HepG2 (cell line): Measurements from ENCODE around the gene NBR1. TPM values are rescaled to one million over a fixed set of nuclear protein-coding genes. Genes with fewer than 3 reads are reported as not detected.

ENCODE experiments used
- AFF4 ChIP-seq: sonication (generic); formaldehyde crosslinking; IDR thresholded peaks from 2 replicates; pipeline ENCODE4 v1.4.0; 2020; ENCODE audit warnings: missing genetic modification reagents
- BCL6 ChIP-seq: IDR thresholded peaks from 2 replicates; pipeline ENCODE4 v1.6.1; 2016; ENCODE audit warnings: missing genetic modification reagents, missing compliant biosample characterization
- HDAC6 ChIP-seq: fragments of 200-600 bp; sonication (generic); IDR thresholded peaks from 2 replicates; pipeline ENCODE4 v1.7.0; 2017; ENCODE audit warnings: mild to moderate bottlenecking, antibody characterized with exemption, low read length, low read depth
- NFKBIZ ChIP-seq: IDR thresholded peaks from 2 replicates; pipeline ENCODE4 v1.6.1; 2018; ENCODE audit warnings: missing genetic modification reagents, missing compliant biosample characterization
- PHF8 ChIP-seq: sonication (generic); formaldehyde crosslinking; IDR thresholded peaks from 2 replicates; pipeline ENCODE4 v1.5.0; 2020; ENCODE audit warnings: missing genetic modification reagents
- SMAD3 ChIP-seq: sonication (generic); formaldehyde crosslinking; IDR thresholded peaks from 2 replicates; pipeline ENCODE4 v1.4.0; 2020; ENCODE audit warnings: missing genetic modification reagents
- THAP11 ChIP-seq: IDR thresholded peaks from 2 replicates; pipeline ENCODE4 v1.6.1; 2016; ENCODE audit warnings: missing biosample characterization, missing genetic modification reagents
- THAP7 ChIP-seq: sonication (generic); formaldehyde crosslinking; IDR thresholded peaks from 2 replicates; pipeline ENCODE4 v1.8.1; 2023; ENCODE audit warnings: mild to moderate bottlenecking, missing genetic modification reagents
- ZC3H4 ChIP-seq: sonication (generic); formaldehyde crosslinking; IDR thresholded peaks from 2 replicates; pipeline ENCODE4 v1.4.0; 2020; ENCODE audit warnings: missing genetic modification reagents, borderline replicate concordance
- ZNF18 ChIP-seq: sonication (generic); formaldehyde crosslinking; IDR thresholded peaks from 2 replicates; pipeline ENCODE4 v1.8.0; 2022; ENCODE audit warnings: mild to moderate bottlenecking, missing genetic modification reagents; ENCODE audit not compliant: insufficient replicate concordance
- ZNF232 ChIP-seq: sonication (generic); formaldehyde crosslinking; IDR thresholded peaks from 2 replicates; pipeline ENCODE4 v1.4.0; 2020; ENCODE audit warnings: missing genetic modification reagents, borderline replicate concordance
- ZNF264 ChIP-seq: sonication (generic); formaldehyde crosslinking; IDR thresholded peaks from 2 replicates; pipeline ENCODE4 v1.4.0; 2020; ENCODE audit warnings: missing genetic modification reagents
- ZNF329 ChIP-seq: sonication (generic); formaldehyde crosslinking; IDR thresholded peaks from 2 replicates; pipeline ENCODE4 v1.9.0; 2021; ENCODE audit warnings: low read depth, mild to moderate bottlenecking, missing genetic modification reagents
- ZNF512B ChIP-seq: sonication (generic); formaldehyde crosslinking; IDR thresholded peaks from 2 replicates; pipeline ENCODE4 v1.5.1; 2020; ENCODE audit warnings: missing genetic modification reagents, mild to moderate bottlenecking, borderline replicate concordance
- ZNF543 ChIP-seq: sonication (generic); formaldehyde crosslinking; IDR thresholded peaks from 2 replicates; pipeline ENCODE4 v1.4.0; 2020; ENCODE audit warnings: mild to moderate bottlenecking, missing genetic modification reagents
- ZNF569 ChIP-seq: sonication (generic); formaldehyde crosslinking; IDR thresholded peaks from 2 replicates; pipeline ENCODE4 v1.5.0; 2020; ENCODE audit warnings: mild to moderate bottlenecking, missing genetic modification reagents, moderate library complexity, borderline replicate concordance
- ZNF737 ChIP-seq: sonication (generic); formaldehyde crosslinking; IDR thresholded peaks from 2 replicates; pipeline ENCODE4 v1.5.0; 2020; ENCODE audit warnings: missing genetic modification reagents, mild to moderate bottlenecking, borderline replicate concordance
- ZZZ3 ChIP-seq: sonication (generic); formaldehyde crosslinking; IDR thresholded peaks from 2 replicates; pipeline ENCODE4 v1.4.0; 2020; ENCODE audit warnings: missing genetic modification reagents, mild to moderate bottlenecking, borderline replicate concordance
- polyA plus RNA-seq, 8 experiments: library from polyadenylated mRNA; depleted of rRNA in 3 of 8; stranded (reverse) in 7 of 8; unstranded in 1 of 8; fragments of >200 nt; fragmentation: Illumina TruSeq in 4 of 8; extraction: Trizol in 4 of 8; gene quantifications; 2 replicates each; pipeline versions ENCODE4 v1.2.1 to v1.2.3, GENCODE V29; 2011 to 2016; ENCODE audit warnings: low read depth in 4 of 8, missing spikeins in 1 of 8, mixed read lengths in 1 of 8; ENCODE audit not compliant: insufficient read depth in 1 of 8
- total RNA-seq, 5 experiments: library from RNA; depleted of rRNA; stranded (reverse); fragments of >200 nt; fragmentation: Illumina TruSeq; extraction: Trizol; gene quantifications; 2 replicates each; pipeline ENCODE4 v1.2.3, GENCODE V29; 2016; ENCODE audit warnings: low read depth in 1 of 5

The NBR1 gene
- total and polyA plus RNA-seq, 2 of the 13 experiments (the other 11 are each of a cell fraction or from before 2014, with no cell fraction given) = 51.7 to 121 TPM

GRCh38 chr17:43170140-43170765 is 761 bp upstream of the NBR1 start (continued):
- TF ChIP-seq ZNF512B (CRISPR knock-in tag) (no peak; the same call in 1 of the 2 replicates), THAP7 (CRISPR knock-in tag) (no peak; the same call in 1 of the 2 replicates), ZNF329 (CRISPR knock-in tag) (0 out of 2 replicates have a peak, but pooled peaks have one; percentile 44), SMAD3 (CRISPR knock-in tag) (no peak), ZNF18 (peak; percentile 28), PHF8 (CRISPR knock-in tag) (no peak; the same call in 1 of the 2 replicates), ZZZ3 (CRISPR knock-in tag) (no peak; the same call in 1 of the 2 replicates), THAP11 (peak; percentile 89), ZNF737 (CRISPR knock-in tag) (0 out of 2 replicates have a peak, but pooled peaks have one; percentile 17), ZNF569 (CRISPR knock-in tag) (peak; percentile 70; the same call in 1 of the 2 replicates), NFKBIZ (CRISPR knock-in tag) (peak; percentile 22; the same call in 1 of the 2 replicates), ZNF264 (CRISPR knock-in tag) (no peak), AFF4 (CRISPR knock-in tag) (0 out of 2 replicates have a peak, but pooled peaks have one; percentile 35), ZC3H4 (CRISPR knock-in tag) (no peak), HDAC6 (no peak), BCL6 (CRISPR knock-in tag) (no peak), ZNF543 (no peak), ZNF232 (CRISPR knock-in tag) (no peak)
